Activated T-helper 9 cell treated with anti-CD3 and anti-CD28 coated beads, Interleukin-2, amount 50 U/mL, for 16 hours (primary cell): ENCODE measurements around the gene CENPP.

Source experiments
- DNase-seq: peaks from one replicate; pipeline ENCODE4 v3.0.0-alpha.2; 2020; ENCODE audit warnings: low read depth

CENPP gene

DNA sequence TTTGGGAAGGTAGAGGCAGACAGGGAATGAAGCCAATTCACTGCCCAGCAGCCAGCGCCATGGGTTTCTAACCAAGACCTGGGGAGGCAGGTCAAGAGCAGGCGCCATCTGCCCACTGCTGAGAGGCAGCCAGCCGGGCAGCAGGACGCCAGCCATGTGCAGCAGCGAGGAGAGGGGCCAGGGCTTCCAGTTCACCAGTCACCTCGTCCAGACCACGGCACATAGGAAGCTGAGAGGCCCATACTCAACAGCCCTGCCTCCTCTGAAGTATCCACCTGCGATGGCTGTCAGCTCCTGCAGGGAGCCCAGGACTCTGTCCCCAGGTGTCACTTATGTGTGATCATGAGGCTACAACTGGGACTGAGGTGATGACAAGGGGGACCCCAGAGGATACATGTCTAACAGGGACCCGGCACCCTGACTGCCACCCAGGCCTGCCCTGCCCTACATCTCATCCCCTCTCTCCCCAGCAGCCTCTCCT is 314.1 kb downstream of the CENPP start:
- no peak for DNase-seq

DNA sequence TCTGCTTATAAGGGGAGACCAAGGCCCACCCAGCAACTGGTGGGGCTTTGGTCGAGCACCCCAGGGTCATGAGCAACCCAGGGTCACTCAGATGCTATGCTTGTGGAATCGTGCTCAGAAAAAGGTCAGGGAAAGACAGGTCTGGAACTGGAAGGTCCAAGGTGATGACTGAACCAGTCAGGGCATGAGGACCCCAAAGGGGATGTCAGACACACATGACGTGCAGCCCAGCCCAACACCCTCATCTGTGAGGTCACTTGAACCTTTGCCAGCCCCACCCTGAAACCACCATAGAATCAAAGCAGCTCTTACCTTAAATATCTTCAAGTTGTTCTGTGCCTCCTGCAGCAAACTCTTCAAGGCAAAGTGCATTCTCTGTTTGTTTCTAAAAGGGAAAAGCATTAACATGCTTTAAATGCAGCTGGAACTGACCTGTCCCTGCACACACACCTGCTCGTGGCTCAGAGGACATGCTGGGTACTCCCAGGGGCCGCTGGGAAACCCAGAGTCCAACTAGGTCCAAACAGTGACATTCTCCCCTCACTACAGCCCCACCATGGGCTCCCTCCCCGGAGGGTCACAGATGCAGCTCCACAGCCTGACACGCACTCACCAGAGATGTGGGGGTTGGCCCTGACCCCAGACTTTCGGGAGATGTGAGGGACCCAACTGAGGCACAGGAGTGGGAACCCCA is 314.8 kb downstream of the CENPP start:
- DNase-seq = no peak

DNA sequence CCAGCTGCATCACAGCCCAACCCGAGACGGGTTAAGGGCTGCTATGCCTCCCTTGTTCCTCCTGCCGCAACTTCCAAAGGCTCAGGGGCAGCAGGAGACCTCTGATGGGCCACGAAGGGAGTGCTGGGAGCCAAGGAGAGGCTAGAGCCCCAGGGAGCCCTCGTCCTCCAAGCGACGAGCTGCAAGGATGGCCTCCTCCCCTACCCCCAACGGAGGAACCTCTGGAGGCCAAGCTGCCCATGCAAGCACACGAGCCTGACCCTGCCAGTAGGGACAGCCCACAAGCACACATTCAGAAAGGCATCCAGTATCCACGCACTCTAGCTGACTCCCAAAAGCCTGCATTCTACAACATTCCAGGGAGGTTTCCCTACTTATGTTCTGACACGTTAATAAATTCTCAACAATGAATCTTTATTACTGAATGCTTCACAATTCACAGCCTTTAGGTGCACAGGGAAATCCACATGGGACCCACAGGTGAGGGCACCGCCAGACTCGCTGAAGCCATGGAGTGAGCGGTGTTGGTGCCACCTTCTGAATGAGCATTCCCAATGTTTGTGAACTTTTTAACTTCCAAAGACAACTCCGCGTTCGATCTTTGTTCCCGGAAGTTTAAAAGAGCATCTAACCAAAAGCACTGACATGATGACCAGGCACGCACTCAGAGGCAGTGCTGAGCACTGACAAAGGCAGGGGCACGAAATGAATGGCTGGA is 315.5 kb downstream of the CENPP start:
- DNase-seq = no peak

DNA sequence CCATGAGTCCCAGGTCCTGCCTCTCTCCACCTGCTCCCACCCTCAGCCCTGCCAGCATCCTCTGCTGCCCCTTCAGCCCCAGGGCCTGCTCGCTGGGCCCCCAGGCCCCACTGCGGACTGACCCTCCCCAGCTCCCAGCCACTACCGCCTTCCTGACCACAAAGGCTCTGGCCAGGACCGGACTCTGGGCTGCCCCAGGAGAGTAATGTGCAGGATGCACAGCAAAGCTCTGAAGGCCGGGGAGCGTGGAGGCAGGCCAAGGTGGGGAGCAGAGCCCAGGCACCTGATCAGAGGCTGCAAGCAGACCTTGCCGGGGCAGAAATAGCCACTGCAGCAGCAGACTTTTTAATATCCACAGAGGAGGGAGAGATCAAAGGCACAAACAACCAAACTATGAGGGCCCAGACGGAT is 316.3 kb downstream of the CENPP start:
- no peak for DNase-seq

DNA sequence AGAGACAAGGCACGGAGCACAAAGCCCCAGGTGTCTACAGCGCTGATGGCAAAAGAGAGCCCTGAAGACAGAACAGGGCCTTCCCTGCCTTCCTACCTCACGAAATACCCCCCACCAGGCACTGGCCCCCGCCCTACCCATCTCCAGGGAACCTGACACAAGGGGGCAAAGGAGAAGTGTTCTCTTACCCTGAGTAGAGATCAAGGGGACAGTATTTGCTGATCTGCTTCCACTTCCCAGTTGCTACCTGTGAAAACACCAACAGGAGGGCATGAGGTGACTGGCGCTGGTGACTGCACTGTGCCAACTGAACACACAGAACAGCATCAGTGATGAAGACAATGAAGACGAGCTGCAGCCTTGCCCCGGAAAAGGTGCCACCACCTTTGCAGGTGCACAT is 316.8 kb downstream of the CENPP start:
- DNase-seq = no peak

DNA sequence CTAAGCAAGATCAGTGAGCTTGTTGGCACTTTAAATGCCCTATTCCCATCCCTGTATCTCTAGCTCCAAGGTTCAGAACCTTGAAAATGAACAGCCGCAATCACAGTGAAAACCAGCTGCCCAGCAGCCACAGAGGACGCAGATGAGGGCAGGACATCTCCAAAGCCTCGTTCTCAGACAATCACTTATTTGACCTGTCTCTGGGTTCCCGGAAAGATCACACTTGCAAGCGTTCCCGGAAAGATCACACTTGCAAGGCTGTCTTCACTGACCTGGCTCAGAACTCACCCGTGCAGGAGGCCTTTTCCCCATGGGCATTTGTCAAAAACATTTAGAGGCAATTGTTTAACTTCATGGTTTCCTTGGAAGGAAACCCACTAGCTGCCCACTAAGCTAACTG is 318.5 kb downstream of the CENPP start:
- DNase-seq = no peak

DNA sequence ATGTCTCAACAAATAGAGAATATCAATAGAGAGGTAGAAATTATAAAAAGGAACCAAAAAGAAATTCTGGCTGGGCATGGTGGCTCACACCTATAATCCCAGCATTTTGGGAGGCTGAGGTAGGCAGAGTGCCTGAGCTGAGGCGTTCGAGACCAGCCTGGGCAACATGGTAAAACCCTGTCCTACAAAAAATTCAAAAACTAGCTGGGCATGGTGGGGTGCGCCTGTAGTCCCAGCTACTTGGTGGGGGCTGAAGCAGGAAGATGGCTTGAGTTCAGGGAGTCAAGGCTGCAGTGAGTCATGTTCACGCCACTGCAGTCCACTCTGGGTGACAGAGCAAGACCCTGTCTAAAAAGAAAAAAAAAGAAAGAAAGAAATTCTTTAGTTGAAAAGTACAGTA is 319.3 kb downstream of the CENPP start:
- DNase-seq = no peak

DNA sequence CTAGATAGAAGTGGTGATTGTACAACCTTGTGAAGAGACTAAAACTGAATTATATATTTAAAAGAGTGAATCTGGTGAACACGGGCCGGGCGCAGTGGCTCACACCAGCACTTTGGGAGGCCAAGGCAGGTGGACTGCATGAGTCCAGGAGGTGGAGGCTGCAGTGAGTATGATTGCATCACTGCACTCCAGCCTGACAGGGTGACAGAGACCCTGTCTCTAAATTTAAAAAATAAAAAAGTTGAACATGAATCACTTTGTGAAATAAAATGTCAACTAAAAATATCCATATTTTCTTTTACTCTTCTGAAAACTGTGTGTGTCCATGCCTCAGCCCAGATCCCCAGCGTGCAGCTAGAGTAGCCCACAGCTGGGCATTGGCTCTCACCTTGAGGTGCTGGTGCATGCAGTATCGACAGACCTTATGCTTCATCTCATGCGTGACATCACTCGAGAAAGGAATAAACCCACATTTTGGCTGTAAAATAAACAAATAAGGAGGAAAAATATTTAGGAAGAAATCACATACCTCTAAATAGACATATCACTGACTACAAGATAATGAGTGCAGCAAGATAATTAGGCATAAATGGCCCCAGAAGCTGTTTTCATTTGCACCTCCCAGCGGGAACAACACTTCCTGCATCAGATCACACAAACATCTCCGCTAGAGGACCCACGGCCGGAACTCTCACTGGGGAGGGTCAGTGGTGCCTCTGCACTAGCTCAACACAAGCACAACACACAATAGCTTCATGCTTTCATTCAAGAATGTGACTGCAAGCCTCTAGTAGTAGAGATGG is 322.1 kb downstream of the CENPP start:
- no peak for DNase-seq

DNA sequence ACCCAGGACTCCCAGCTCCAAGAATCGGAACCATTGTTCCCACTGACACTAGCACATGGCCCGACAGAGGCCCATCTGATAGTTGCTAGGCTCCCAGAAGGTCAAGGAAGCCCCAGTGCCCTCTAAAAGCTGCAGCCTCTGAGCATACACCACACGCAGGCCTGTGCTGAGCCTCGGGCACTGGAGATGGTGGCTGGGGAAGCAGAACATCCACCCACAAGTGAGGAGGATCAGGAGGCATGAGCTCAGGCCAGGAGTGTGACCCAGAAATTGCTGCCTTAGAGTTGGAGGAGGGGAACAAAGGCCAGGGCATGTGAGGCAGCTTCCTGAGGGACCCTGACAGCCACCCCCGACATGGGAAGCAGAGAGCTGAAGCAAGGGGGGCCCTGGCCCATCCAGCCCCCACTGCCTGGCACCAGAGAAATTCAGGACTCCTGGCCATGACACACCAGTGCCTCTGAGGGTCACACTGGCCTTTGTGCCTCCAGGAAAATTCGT is 322.8 kb downstream of the CENPP start:
- no peak for DNase-seq

DNA sequence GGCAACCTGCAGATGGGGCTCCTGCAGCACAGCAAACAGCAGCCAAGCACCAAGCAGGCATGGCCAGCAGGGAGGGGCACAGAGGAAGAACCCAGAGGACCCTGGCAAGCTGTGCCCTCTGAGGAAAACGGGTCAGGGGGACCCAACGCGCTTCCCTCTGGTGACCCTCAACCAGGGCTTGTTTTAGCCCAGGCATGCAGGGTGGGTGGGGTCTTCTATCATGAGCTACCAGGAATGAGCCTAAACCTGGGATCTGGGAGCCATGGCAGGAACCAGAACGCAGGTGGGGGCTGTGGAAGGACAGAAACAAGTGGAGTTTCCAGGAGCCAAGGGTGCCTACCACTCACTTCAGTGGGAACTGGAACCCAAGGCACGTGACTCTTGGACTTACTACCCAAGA is 323.3 kb downstream of the CENPP start:
- DNase-seq = no peak

DNA sequence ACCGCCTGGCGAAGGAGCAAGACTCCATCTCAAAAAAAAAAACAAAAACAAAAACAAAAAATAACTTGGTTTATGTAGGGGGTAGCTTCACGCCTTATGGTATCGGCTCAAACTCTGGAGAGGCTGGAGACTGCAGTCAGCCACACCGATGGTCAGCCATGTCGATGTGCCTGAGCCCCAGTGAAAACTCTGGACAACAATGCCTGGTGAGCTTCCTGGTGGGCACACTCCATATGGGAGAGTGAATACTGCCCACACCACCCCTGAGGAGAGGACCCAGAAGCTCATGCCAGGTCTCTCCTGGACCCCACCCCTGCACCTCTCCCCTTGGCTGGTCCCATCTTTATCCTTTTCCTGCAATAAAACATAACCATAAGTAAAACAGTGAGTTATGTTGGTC is 324.5 kb downstream of the CENPP start:
- DNase-seq = no peak

DNA sequence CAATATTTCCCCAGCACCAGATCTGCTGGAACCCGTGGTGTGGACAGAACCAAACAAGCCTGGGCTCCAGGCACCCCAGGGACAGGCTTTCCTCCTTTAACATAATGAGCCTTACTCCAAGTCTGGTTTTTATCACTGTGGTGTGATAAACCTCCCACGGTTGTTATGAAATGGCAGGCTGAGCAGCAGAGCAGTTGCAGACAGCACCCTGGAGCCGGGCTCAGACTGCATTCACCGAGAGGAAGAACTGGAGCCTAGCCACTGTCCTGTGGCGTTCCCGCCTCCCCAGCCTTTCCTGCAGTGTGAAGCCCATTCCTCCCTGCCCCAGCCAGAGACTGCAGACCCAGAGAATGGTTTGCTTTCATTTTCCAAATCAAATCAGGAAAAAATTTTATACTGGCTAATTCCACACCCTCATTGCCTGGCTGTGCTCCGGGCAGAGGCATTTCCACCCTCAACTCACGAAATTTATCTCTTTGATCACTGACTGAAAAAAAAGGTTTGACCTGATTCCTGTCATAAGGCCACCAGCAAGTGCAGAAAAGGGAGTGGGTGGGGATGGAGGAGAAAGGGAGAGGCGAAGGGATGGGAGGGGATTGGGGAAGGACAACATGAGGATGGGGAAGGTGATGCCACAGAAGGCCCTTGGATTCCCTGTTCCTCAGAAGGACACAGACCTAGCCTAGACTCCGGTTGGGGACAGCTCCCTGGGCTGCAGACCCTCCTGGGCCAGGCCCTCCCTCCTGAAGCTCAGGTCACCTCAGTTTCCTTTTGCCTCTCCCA is 325.3 kb downstream of the CENPP start:
- no peak for DNase-seq

DNA sequence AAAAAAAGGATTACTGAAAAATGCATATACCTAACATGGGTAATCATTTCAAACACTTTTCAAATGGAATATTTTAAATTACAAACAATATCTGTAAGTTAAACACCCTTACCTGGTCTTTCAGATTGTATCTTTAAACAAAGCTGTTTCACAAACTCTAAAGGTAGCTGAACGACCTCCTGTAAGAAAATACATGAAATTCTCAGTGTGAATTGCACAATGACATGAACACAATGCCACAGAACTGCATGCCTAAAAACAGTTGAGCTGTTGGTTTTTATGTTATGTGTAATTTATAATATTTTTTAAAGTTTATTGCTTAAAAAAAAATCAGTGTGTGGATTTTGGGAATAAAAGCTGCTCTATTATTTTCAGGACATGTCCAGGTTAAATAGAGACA is 326.7 kb downstream of the CENPP start:
- DNase-seq = no peak

DNA sequence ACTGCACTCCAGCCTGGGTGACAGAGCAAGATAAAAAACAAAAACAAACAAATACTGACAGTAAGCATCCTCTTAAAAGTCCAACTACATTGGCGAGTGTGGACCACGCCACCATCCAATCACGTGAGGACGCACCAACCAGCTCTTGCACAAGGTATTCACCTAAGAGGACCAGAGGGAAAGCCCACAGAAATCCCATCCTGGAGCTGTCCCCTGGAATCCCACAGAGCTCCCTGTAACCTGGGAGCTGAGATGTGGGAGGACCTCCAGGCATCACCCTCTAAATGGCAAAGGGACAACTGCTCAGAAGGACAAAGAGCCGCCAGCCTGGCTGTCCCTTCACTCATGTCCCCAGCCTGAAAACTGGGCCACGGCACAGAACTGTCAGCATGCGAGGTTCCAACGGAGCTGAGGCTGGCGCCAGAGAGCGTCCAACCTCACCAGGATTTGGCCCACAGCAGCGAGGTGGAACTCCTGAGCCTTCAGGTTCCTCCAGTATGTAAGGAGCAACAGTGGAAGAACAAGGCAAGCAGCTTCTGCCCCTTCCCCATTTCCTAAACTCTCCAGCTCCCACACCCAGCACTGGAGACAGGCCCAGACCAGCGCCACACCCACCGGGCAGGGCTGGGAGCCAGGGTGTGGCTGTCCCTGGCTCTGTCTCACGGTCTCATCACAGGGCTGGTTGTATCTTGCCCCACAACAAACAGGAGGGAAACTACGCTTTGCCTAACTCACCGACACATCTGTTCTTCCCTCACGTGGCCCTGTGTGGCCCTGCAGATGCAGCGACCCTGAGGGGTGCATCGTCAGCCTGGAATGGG is 328.9 kb downstream of the CENPP start:
- DNase-seq = no peak

DNA sequence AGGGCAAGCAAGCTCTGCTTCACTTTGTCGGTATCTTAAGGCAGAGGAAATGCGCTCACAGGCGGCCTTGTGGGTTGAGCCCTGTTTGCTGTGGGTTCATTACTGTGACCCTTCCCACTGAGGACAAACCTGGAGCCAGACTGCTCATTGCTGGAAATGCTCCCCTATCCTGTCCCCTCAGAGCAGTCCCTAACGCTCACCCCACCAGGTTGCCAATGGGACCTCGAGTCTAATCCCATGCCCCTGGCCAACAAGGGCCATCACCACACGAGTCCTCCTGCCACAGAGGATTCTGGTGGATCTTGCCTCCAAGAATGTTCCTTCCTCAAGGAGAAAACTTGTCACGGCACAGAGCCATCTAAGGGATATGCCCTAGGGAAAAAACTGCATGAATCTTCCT is 329.6 kb downstream of the CENPP start:
- DNase-seq = no peak

DNA sequence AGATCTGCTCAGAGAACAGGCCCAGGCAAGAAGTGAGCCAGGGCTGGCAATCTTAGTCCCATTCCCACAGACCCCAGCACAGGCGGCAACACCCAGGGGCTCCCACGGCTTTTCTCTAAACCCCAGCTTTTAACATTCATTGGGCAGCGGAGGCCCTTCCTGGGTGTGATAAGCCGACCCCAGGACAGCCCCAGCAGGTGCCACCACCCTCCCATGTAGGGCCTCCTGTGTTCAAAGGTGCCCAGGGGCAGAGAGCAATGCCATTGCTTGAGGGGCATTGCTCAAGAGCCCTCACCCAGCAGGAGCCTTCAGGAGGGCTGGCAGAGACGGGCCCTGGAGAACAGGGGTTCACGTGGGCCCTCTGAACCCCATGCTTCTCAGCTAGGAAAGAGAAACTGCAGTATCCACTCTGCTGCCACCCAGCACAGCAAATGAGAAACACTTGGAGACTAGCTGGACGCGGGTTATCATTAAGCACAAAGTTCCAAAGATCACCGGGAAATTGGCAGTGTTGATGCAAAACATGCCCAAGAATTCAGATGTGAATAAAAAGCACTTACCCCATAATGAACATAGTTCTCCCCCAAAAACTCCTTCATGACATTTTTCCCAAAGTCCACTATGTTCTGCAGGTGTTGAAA is 330.3 kb downstream of the CENPP start:
- DNase-seq = no peak

DNA sequence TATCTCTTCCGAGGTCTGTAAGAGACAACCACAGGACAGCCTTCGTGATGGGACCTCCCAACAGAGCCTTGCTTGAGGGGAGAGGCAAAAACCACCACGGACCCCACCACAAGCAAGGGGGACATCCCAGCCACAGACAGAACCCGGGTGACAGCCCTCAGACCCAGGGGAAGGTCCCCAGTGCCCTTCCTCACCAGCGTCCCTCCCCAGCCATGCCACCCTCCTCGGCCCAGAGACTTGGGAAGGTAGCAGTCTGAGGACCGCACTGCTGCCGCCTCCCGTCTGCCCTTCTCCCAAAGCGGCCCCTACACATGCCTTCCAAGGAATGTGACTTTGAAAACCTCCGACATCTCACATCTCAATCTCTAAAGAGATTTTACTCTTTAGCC is 330.8 kb downstream of the CENPP start:
- no peak for DNase-seq

DNA sequence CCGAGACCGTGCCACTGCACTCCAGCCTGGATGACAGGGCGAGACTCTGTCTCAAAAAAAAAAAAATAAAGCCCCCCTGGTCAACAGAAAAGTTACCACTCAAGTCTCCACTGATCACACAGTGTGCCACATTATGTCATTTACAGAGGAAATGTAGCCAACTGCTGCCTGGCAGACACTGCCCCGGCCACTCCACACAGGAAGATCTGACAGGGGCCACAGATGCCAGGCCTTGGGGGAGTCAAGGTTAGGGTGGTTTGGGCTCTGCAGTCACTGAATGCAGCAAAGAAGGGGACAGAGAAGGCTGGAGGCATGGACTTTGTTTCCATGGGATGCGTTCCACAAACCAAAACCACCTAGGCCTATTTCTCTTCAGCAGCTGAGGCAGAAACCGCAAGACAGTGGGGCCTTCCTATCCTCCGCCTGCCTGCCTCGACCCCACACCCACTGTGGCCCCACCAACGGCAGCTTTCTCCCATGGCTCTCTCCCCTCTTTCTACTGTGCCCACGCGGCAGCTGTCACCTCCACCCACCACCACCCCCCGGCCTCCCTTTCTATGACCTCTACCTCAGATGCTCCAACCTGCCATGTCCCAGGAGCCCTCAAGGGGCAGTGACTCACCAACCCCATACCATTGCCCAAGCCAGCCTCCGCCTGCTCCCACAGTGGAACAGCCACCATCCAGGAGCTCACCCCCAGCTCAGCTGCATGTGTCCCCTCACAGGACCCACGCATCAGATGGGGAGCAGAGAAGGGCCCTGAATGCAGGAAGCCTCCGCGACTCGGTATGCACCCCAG is 331.7 kb downstream of the CENPP start:
- DNase-seq = no peak

DNA sequence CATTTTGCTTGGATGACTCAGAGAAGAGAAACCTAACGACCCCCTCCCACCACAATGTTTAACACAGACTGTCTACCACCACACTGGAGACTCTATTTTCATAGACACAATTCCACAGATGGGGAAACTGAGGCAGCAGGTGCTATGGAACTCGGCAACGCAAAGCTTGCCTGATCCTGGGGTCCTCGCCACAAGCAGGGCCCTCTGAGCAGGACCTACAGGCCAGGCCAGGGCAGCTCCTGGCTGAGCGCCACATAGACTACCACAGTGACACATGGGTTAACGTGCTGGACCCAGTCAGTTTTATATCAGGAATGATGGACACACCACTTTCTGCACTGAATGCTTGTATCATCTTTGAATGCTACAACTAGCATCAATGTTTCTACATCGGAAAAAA is 332.4 kb downstream of the CENPP start:
- DNase-seq = no peak

DNA sequence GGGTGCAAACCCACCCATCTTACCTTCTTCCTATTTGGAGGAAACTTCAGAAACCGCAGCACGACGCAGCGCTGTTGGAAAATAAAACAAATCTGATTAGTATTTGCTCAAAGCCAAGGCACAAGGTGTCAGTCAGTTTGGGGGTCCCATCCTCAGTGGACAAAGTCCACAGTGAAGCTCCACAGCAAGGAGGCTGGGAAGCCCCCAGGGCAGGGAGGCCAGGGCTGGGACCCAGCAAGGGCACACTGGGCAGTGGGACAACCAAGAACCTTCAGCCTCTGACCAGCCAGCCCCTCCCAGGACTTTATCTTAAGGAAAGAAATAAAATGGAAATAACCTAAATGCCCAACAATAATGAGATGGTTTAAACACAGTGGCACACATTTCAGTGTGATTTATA is 332.9 kb downstream of the CENPP start:
- DNase-seq = no peak
